ENCODE results near the gene ARID3C.

- TF ChIP-seq POLR2A (IDR thresholded peaks at IDR 0.05) (peak; percentile 41), CTCF (IDR thresholded peaks at IDR 0.05) (peak in 1 of 4 donors; percentile 14)
Observed at GRCh38 chr9:34651876-34652601, 23.2 kb upstream of the ARID3C start, which contains the start of gene IL11RA.
